SU-DHL-6 (cell line): ENCODE results near the gene ACTR8.

Source experiments
- H2AFZ ChIP-seq: fragments of 200-600 bp; sonication (generic); 2 replicates; pipeline ENCODE4 v1.6.1; 2014; ENCODE audit warnings: low read depth, mild to moderate bottlenecking, moderate library complexity, mixed read lengths, antibody characterized with exemption, low read length; ENCODE audit not compliant: severe bottlenecking
- H3F3A ChIP-seq: fragments of 200-600 bp; shearing (Covaris generic); 2 replicates; pipeline ENCODE4 v1.6.0; 2016; ENCODE audit warnings: antibody characterized with exemption, mild to moderate bottlenecking; ENCODE audit not compliant: insufficient read depth
- H3K27ac ChIP-seq: fragments of 200-600 bp; sonication (generic); 2 replicates; pipeline ENCODE4 v1.5.1; 2016; ENCODE audit warnings: low read depth, mild to moderate bottlenecking, low read length, moderate library complexity, mixed read lengths
- H3K27me3 ChIP-seq: fragments of 200-600 bp; sonication (generic), shearing (Covaris generic); 2 replicates; pipeline ENCODE4 v1.6.0; 2014; ENCODE audit warnings: mild to moderate bottlenecking, low read length
- H3K36me3 ChIP-seq: fragments of 200-600 bp; sonication (generic); 2 replicates; pipeline ENCODE4 v1.6.1; 2014; ENCODE audit warnings: mild to moderate bottlenecking, low read length, mixed read lengths
- H3K4me2 ChIP-seq: fragments of 300-600, 200-600 bp; shearing (Covaris generic), sonication (generic); 2 replicates; pipeline ENCODE4 v1.6.0; 2014; ENCODE audit warnings: low read length, low read depth, mild to moderate bottlenecking; ENCODE audit not compliant: poor library complexity, severe bottlenecking
- H3K4me3 ChIP-seq: fragments of 200-600 bp; sonication (generic); 2 replicates; pipeline ENCODE4 v1.5.1; 2014; ENCODE audit warnings: antibody characterized with exemption, low read length, mild to moderate bottlenecking, mixed read lengths; ENCODE audit not compliant: insufficient read depth, poor library complexity, severe bottlenecking
- H3K79me2 ChIP-seq: fragments of 200-600 bp; sonication (generic); 2 replicates; pipeline ENCODE4 v1.6.1; 2014; ENCODE audit warnings: mild to moderate bottlenecking, low read length, moderate library complexity; ENCODE audit not compliant: insufficient read depth
- H3K9ac ChIP-seq: fragments of 200-600 bp; sonication (generic); 2 replicates; pipeline ENCODE4 v1.7.0; 2014; ENCODE audit warnings: mild to moderate bottlenecking, low read length
- H3K9me2 ChIP-seq: fragments of 200-600 bp; sonication (generic); replicated peaks from 2 replicates; pipeline ENCODE4 v1.6.1; 2014; ENCODE audit warnings: low read length; ENCODE audit not compliant: insufficient read depth
- H3K9me3 ChIP-seq: fragments of 200-600 bp; sonication (generic); 2 replicates; pipeline ENCODE4 v1.6.1; 2014; ENCODE audit warnings: low read length, mixed read lengths; ENCODE audit not compliant: insufficient read depth
- H4K20me1 ChIP-seq: fragments of 200-600 bp; sonication (generic); 2 replicates; pipeline ENCODE4 v1.6.1; 2014; ENCODE audit warnings: low read depth, mild to moderate bottlenecking, antibody characterized with exemption, low read length, moderate library complexity, mixed read lengths
- EZH2phosphoT487 ChIP-seq: fragments of 200-600 bp; sonication (generic), shearing (Covaris generic); conservative IDR thresholded peaks from 2 replicates; pipeline ENCODE4 v1.6.1; 2018; ENCODE audit warnings: mild to moderate bottlenecking, antibody characterized with exemption, low read length, moderate library complexity, mixed read lengths
- TF ChIP-seq, protein P1 (sequence below): fragments of 200-600 bp; sonication (generic); IDR thresholded peaks from one replicate; pipeline ENCODE4 v1.5.1; 2017; ENCODE audit warnings: antibody characterized with exemption, mild to moderate bottlenecking, low read length, moderate library complexity; ENCODE audit not compliant: insufficient read depth, poor library complexity, severe bottlenecking

ACTR8 gene

DNA sequence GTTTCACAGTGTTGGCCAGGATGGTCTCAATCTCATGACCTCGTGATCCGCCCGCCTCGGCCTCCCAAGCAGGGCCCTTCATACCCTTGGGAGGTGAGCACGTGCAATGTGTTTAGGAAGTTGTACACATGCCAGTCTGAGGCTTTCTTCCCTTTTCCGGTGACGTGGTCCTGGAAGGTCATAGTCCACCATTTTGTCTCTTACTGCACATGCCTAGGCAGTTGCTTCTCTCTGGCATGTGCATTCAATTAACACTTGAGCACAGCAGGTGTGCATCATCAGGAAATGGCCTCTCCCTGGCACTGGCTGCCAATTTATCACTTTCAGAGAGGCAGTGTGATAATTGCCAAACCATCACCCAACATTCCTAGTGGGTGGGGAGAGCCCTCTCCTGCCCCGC, 31.4 kb upstream of the ACTR8 start:
- H4K20me1 ChIP-seq, result 0 out of 2 replicates have a peak, but pooled peaks cover 1% of the 10 kb centered on the region
- H3F3A ChIP-seq, result no peaks in the 10 kb centered on the region
- H3K27me3 ChIP-seq, result no peaks in the 10 kb centered on the region
- H3K9ac ChIP-seq, result no peak overlapping the region
- H3K79me2 ChIP-seq, result no peaks in the 10 kb centered on the region
- H3K9me3 ChIP-seq, result no peaks in the 10 kb centered on the region
- no peaks in the 10 kb centered on the region for H3K9me2 ChIP-seq
- no peak overlapping the region for H3K4me2 ChIP-seq
- no peak overlapping the region for H3K27ac ChIP-seq
- TF ChIP-seq EZH2phosphoT487, result no peak
- TF ChIP-seq, protein P1, sequence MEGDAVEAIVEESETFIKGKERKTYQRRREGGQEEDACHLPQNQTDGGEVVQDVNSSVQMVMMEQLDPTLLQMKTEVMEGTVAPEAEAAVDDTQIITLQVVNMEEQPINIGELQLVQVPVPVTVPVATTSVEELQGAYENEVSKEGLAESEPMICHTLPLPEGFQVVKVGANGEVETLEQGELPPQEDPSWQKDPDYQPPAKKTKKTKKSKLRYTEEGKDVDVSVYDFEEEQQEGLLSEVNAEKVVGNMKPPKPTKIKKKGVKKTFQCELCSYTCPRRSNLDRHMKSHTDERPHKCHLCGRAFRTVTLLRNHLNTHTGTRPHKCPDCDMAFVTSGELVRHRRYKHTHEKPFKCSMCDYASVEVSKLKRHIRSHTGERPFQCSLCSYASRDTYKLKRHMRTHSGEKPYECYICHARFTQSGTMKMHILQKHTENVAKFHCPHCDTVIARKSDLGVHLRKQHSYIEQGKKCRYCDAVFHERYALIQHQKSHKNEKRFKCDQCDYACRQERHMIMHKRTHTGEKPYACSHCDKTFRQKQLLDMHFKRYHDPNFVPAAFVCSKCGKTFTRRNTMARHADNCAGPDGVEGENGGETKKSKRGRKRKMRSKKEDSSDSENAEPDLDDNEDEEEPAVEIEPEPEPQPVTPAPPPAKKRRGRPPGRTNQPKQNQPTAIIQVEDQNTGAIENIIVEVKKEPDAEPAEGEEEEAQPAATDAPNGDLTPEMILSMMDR, result no peak
- no peaks in the 10 kb centered on the region for H3K36me3 ChIP-seq
- no peak overlapping the region for H2AFZ ChIP-seq
- H3K4me3 ChIP-seq, result no peak overlapping the region

DNA sequence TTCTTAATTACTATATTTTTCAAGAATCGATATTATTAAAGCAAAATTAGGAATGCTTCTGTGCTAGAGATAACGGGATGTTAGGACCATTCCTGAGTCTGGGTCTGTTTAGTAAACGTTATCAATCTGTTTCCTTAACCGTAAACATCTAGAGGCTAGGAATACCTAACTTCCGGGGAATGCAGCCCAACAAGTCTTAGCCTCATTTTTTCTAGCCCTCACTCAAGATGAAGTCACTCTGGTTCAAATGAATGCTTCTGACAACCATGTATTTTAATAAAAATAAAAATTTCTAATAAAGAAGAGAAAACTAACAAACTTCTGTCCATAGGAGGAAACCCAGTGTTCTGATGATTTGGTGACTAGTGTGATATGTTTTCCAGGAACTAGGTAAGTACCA, 20.8 kb upstream of the ACTR8 start:
- Histone ChIP-seq H3K9me3 (no peaks in the 10 kb centered on the region), H2AFZ (no peak overlapping the region), H3K79me2 (no peaks in the 10 kb centered on the region), H3K4me3 (no peak overlapping the region), H3K9me2 (no peaks in the 10 kb centered on the region), H3K27me3 (no peaks in the 10 kb centered on the region), H3F3A (no peaks in the 10 kb centered on the region), H3K4me2 (no peak overlapping the region), H4K20me1 (no peaks in the 10 kb centered on the region), H3K27ac (no peak overlapping the region), H3K9ac (no peak overlapping the region), H3K36me3 (no peaks in the 10 kb centered on the region)
- TF ChIP-seq, protein P1, result no peak
- TF ChIP-seq EZH2phosphoT487, result no peak

DNA sequence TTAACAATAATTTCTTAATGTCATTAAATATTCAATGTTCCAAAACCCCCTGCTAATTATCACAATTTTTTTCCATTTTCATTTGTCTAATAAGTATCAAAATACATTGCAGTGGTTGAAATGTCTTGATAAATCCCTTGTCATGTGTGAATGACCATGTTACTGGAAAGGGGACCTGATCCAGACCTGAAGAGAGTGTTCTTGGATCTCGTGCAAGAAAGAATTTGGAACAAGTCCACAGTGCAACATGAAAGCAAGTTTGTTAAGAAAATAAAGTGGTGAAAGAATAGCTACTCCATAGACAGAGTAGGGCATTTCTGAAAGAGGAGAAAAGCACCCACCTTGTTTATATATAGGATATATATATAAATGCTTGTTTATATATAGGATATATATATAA, 20.1 kb upstream of the ACTR8 start:
- Histone ChIP-seq H4K20me1 (no peaks in the 10 kb centered on the region), H3K36me3 (no peaks in the 10 kb centered on the region), H3K27ac (no peak overlapping the region), H3K9me2 (no peaks in the 10 kb centered on the region), H2AFZ (no peak overlapping the region), H3K79me2 (no peaks in the 10 kb centered on the region), H3F3A (no peaks in the 10 kb centered on the region), H3K27me3 (no peaks in the 10 kb centered on the region), H3K9ac (no peak overlapping the region), H3K4me2 (no peak overlapping the region), H3K4me3 (no peak overlapping the region), H3K9me3 (no peaks in the 10 kb centered on the region)
- TF ChIP-seq, protein P1, result no peak
- no peak for TF ChIP-seq EZH2phosphoT487
